Measurements from ENCODE around the gene ST8SIA4. TPM values are rescaled to one million over a fixed set of nuclear protein-coding genes. Genes with fewer than 3 reads are reported as not detected.

Gene ST8SIA4
- total RNA-seq, 1 experiment from 2014 or later: not detected

- no peak overlapping the region for H3K23ac ChIP-seq (ENCODE audit: insufficient read length, low read depth, low read length)
- H4K5ac ChIP-seq (ENCODE audit: insufficient read length, low read depth, low read length): no peak overlapping the region
- H3K23me2 ChIP-seq (ENCODE audit: insufficient read length, low read depth, low read length, poor library complexity, severe bottlenecking): no peaks in the 10 kb centered on the region
- H3K79me2 ChIP-seq (ENCODE audit: insufficient read depth, low read length): no peaks in the 10 kb centered on the region
- H2BK120ac ChIP-seq (ENCODE audit: low read depth, low read length, poor library complexity, severe bottlenecking): no peak overlapping the region
- H2BK5ac ChIP-seq (ENCODE audit: insufficient read length, low read length): no peak overlapping the region
- no peaks in the 10 kb centered on the region for H3K4me1 ChIP-seq (ENCODE audit: insufficient read depth, low read length)
- H2BK20ac ChIP-seq (ENCODE audit: low read depth, low read length, poor library complexity, severe bottlenecking): no peak overlapping the region
- H3K9me3 ChIP-seq (ENCODE audit: control insufficient read depth, low read depth, low read length): no peaks in the 10 kb centered on the region
- H4K91ac ChIP-seq (ENCODE audit: insufficient read length, low read depth, low read length): no peak overlapping the region
- no peak overlapping the region for H2AK5ac ChIP-seq (ENCODE audit: insufficient read length, low read length)
- no peak overlapping the region for H4K8ac ChIP-seq (replicated peaks; ENCODE audit: insufficient read length, low read depth, low read length)
- no peak overlapping the region for H3K18ac ChIP-seq (ENCODE audit: insufficient read length, low read depth, low read length)
- Mint-ChIP-seq H3K27me3 (ENCODE audit: low read depth) (no peaks in the 10 kb centered on the region), H3K36me3 (ENCODE audit: insufficient read depth in 1 of 3, low read depth in 3 of 3) (no peaks in the 10 kb centered on the region), H3K4me1 (0 out of 4 replicates have a peak, but pooled peaks cover 0 to 3% of the 10 kb centered on the region in 2 experiments), H3K27ac (no peak overlapping the region), H3K4me3 (no peak overlapping the region), H3K9me3 (no peaks in the 10 kb centered on the region)
- H3K14ac ChIP-seq (ENCODE audit: insufficient read depth, low read length): no peak overlapping the region
- no peak overlapping the region for H2BK12ac ChIP-seq (ENCODE audit: insufficient read length, low read depth, low read length)
- no peak overlapping the region for H3K27ac ChIP-seq (ENCODE audit: insufficient read length, low read depth, low read length)
- no peak for TF ChIP-seq CTCF (conservative IDR thresholded peaks at IDR 0.05)
- H2AFZ ChIP-seq (ENCODE audit: low read length): no peak overlapping the region
- no peak overlapping the region for H3K9ac ChIP-seq (ENCODE audit: extremely low read depth, insufficient read length, low read length)
- WGBS (ENCODE audit: extremely low coverage, insufficient read length, low lambda C conversion rate): no CpG with 5 or more reads among the region's 2 CpGs
- no peak overlapping the region for H3K56ac ChIP-seq (ENCODE audit: insufficient read length, low read depth, low read length)
- H2BK15ac ChIP-seq (ENCODE audit: low read depth, low read length): no peak overlapping the region
- DNase-seq: no peak
- H4K20me1 ChIP-seq (ENCODE audit: control insufficient read depth, insufficient read depth, insufficient read length): no peaks in the 10 kb centered on the region
- no peaks in the 10 kb centered on the region for H3K27me3 ChIP-seq (ENCODE audit: insufficient read depth, low read length)
- H3K79me1 ChIP-seq (ENCODE audit: insufficient read depth, low read depth, low read length, poor library complexity, severe bottlenecking): no peaks in the 10 kb centered on the region
- H3K4ac ChIP-seq (ENCODE audit: low read depth, low read length): no peak overlapping the region
- no peak overlapping the region for H3T11ph ChIP-seq (ENCODE audit: low read length)
- no peak overlapping the region for H3K4me2 ChIP-seq (ENCODE audit: insufficient read depth, insufficient read length, low read length)
Observed at GRCh38 chr5:100799166-100799565, 103.9 kb downstream of the ST8SIA4 start.
